Measurements from ENCODE around the gene DUOXA2.
"Not testable (repeated sequence)": the region's sequence is repeated elsewhere in the genome, so short reads cannot be mapped to it uniquely, and the experiment has no call there.

Gene DUOXA2

DNA sequence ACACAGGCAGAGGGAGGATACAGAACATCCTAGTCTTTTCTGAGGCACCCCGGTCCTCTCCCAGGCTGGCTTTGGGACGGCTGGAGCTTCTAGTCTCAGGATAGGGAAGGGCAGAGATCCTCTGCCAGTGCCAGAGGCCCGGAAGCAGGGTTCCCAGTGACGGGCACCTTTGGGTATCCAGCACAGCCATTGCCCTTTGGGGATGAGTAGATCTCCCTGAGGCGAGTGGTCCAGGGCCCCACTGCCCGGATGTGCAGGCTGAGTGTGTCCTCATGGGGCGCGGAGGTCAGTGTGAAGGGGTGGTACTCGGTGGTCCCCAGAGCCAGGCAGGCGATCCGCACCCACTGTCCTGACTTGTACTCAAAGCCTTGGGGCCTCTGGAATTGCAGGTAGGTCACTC lies 18.5 kb upstream of the DUOXA2 start:
- DNase-seq (ENCODE audit: low spot score), result no peak

DNA sequence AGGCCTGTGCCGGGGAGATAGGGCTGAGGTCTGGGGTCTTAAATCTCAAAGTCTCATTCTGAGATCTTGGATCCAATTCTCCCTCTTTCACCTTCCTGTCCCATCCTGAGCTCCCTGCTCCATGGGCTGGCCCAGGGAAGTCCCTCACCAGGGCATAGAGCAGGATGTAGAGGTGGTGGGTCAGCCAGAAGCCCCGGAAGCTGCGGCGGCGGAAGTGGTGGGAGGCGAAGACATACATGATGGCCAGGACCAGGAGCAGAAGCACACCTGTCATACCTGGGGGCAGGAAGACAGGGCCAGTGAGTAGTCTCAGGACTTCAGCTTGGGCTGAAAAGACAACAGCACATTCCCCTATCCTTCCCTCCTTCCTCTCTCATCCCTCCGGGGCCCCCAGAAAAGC lies 16.7 kb upstream of the DUOXA2 start:
- DNase-seq (ENCODE audit: low spot score), result no peak

DNA sequence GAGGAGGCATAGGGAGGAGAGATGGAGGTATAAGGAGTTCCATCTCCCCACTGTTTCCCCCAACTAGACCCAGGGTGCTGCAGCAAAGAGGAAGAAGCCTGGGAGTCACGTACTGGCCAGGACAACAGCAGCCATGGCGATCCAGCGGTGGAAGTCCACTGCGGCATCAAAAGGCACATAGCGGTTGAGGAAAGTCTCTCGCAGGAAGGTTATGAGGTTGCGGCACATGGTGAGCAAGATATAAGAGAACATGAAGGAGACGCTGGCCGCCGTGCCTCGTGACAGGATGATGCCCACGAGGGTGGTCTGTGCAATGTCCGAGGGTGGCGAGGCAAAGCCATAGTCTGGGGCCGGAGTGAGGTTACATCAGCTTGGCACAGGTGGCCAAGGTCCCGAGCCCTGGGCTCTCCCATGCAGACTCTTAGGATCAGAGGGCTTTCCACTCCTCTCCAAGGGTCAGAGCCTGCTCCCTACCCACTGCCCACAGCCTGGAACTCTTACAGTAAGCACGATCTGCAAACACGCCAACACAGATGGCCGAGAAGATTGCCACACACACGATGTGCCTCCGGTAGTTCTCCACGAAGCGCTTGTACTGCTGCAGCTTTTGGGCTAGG lies 14.5 kb upstream of the DUOXA2 start:
- DNase-seq (ENCODE audit: low spot score), result no peak

DNA sequence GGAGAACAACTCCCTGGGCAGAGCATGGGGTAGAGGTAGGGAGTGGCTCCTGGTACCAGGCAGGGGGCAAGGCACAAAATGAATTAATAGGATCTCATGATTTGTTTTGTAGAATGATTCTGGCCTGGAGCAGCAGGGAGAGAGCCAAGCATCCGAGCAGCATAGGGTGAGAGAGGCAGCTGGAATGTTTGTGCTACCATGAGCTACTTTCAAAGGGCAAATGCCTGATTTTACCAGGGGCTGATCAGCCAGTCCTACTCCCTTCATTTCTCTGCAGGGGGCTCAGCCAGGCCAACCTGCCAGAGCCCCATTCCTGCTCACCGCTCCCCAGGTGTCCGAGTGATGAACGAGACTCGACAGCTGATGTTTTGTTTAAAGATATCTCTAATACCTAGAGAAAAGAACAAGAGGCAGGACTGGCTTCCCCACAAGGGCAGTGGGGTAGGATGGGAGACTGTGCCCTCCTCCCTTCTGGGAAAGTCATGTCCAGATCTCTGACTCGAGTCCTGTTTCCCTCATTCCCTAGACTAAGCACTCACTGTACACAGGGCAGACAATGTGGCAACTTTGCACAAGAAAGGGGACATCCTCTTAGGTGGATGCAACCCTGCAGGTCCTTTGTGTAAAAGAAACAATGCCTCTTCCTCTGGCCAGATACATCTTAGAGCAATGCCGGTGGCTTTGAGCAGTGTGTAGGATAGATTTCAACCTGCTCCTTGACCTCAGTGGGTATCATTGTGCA lies 13.1 kb upstream of the DUOXA2 start:
- no peak for DNase-seq (ENCODE audit: low spot score)

DNA sequence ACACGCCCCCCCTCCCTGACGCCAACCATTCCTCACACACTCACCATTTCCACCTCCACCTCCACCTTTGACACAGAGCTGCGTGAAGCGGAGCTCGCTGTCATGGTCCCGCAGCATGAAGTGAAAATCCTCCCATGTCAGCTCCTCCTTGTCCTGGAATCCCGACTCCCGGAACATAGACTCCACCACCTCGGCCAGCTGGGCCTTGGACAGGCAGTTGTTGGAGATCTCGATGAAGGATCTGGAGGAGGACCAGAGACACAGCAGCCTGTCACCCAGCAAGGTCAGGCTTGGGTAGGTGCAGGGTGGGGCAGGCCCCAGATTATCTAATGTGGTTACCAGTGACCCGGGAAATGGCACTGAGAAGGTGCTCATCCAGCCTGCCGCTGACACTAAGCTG lies 12.4 kb upstream of the DUOXA2 start:
- DNase-seq (ENCODE audit: low spot score), result no peak

DNA sequence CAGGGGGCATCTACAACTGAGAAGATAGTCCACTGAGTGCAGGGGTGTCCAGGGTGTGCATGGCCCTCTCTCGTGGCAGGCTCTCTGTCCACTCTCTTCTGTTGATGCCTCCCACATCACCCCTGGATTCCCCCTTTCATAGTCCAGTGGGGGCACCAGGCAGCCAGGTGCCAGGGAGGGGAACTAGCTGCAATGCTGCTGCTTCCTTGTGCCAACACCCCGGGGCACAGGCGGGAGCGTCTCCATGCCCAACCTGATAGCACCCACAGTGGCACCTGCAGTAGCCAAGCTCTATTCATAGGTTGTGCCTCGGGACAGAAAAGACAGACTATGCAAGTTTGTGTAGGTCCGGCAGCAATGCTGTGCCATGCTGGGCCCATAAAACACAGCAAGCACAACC lies 11.9 kb upstream of the DUOXA2 start:
- no peak for DNase-seq (ENCODE audit: low spot score)

DNA sequence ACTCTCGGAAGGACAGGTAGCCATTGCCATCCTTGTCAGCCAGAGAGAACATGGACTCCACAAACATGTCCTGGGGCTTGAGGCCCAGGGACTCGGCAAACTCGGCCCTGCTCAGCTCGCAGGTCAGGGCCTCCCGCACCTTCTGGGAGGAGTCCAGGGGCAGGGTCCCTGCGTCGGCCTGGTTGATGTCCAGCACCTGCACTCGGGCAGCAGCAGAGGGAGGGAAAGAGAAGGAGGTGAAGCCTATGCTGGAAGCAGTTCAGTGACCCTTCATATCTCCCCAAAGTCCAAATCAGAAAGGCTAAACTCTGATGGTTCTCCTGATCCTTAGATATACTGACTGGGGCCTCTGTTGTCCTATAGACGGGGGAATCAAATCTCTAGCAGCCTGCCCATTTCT lies 10.0 kb upstream of the DUOXA2 start:
- not testable (repeated sequence) for DNase-seq (ENCODE audit: low spot score)

DNA sequence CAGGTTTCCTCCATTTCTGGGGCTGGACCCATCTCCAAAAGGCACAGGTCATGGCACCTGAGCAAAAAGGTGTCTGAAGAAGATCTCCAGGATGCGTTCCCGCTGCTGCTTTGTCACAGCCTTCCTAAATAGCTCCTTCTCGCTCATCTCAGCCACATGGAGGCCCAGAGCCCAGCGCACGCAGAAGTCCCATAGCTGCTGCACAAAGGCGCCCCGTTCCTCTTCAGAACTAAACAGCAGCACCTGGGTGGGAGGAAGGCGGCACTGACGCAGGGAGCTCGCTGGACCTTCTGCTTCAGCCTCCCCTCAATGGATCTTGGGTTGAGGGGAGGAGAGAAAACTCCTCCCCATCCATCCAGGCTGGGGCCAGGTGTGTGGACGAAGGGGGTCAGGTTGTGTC lies 8.5 kb upstream of the DUOXA2 start:
- no peak for DNase-seq (ENCODE audit: low spot score)

DNA sequence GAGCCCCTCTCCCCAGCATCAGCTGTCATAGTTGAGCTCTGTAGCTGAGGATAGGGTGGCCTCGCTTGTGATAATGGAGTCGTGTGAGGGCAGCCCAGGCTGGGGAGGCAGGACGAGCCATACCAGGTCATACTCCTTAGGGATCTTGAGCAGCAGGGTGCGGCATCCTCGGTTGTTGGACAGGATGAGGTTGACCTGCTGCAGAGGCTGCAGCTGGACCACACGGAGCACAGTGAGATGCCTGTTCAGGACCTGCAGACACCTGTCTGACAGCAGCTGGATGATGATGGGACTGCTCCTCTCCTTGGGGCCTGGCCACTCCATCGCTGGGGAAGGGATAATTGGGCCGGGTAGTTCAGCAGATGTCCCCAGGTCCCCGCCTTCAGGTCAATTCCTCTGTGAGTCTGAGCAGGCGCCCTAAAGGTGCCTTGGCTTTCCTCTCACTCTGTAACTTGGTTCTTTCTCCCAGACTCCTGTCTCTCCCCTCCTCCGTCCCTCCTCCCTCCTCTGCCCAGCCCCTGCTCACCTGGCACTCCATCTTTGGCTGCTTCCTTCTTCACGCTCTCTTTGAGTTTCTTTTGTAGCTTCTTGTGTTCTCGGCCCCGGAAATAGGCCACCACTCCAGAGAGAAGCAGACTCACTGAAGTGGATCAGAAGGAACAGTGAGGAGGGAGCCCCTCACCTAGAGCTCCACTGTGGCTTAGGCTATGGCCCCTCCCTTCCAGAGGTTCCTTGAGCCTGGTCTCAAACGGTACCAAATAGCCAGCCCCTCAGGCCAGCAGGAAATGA lies 7.9 kb upstream of the DUOXA2 start:
- no peak for DNase-seq (ENCODE audit: low spot score)

DNA sequence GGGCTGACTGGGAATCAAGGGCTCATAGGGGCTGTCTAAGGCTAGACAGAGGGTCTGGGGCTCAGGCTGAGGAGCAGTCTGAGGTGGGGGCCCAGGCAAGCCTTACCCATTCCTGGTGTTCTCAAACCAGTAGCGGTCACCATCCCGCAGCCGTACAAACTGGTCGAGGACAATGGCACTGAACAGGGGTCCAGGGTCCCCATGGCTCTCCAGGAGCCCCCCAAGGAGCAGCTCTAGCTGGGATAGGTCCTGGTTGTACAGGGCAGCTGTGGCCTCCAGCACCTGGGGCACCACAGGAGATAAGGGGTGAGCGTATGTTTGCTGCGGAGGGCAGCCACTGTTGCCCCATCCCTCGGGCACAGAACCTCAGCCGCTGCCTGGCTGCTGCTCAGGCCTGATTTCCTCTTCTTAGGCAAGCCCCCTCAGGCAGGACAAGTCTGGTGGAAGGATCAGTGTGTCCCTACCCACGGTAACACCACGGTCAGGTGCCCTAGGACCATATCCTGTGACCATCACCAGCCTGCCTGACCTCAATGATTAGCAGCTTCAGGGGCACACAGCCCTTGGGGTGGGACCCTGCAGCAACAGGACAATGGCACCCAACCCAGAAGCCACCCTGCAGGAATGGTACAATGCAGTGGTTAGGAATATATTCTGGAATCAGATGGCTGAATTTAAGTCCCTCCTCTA lies 6.0 kb upstream of the DUOXA2 start:
- DNase-seq (ENCODE audit: low spot score), result no peak

DNA sequence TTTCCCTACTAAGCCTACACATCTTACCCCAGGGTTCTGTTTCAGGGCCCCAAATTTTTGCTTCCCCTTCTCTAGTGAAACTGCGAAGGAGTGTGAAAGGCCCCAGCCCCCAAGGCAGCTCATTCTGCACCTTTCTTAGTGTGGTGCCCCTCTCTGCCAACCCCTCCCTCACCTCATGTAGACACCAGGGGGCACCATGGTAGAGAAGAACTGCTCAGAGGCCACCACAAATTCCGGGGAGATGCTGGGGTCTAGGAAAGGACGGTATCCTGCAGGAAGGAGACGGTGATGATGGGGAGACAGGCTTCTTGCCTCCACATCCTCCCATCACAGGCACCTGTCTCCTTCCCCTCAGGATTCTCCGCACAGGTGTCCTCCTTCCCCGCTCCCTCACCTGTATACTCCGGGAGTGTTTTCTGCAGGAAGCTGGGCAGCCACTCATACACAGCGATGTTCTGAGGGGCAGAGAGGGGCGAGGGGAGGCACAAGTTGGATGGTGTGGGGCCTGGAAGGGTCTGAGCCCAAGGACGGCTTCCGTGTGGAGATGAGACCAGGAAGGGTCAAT lies 3.8 kb upstream of the DUOXA2 start:
- DNase-seq (ENCODE audit: low spot score), result no peak

DNA sequence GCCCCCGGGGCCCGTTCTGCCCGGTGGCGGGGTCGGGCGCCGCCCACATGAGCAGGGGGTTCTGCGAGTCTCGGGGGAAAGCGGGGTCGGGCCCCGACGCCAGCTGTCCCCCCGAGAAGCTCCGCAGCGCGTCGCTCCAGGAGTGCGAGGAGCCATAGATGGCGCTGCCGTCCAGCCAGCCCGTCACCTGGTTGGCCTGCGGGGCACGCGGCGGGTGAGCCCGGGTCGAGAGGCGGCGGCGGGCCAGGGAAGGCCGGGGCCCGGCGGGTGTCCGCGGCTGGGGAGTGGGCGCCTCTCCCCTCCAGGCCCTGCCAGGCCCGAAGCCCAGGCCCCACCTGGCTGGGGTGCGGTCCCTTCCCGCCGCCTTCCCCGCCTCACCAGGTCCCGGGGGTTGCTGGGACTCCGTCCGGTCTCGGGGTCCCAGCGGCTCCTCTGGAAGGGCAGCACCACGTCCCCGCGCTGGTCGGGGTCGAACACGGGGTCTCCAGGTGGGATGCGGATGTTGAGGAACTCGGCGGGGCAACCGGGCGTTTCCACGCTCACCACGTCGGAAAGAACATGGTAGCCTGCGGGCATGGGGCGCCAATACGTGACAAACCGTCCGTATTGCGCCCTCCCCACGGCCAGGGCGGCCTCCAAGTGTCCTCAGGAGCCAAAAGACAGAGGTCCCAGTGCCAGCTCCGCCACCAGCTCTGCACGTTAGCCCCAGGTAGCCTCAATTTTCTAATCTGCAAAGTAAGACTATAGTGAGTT lies 2.6 kb upstream of the DUOXA2 start:
- no peak for DNase-seq (ENCODE audit: low spot score)

DNA sequence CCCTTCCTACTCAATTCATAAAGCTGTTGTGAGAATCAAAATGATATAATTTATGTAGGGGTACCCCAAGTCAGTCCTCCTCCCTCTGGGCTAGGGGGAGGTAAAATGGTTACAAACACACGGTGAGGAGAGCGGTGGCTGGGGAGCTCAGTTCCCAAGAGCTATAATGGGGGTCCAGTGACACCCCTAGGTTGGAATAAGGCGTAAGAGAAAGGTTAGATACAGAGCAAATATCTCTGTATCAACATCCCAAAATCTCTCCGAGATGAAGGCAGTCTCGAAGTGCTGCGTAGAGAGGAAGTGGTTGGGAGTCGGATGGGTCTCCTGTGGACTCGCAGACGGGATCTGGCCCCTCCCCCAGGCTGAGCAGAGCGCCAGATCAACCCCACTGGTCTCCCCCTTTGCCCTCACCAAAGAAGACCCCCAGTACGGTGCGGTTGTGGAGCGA lies 2.0 kb upstream of the DUOXA2 start:
- DNase-seq (ENCODE audit: low spot score), result no peak

DNA sequence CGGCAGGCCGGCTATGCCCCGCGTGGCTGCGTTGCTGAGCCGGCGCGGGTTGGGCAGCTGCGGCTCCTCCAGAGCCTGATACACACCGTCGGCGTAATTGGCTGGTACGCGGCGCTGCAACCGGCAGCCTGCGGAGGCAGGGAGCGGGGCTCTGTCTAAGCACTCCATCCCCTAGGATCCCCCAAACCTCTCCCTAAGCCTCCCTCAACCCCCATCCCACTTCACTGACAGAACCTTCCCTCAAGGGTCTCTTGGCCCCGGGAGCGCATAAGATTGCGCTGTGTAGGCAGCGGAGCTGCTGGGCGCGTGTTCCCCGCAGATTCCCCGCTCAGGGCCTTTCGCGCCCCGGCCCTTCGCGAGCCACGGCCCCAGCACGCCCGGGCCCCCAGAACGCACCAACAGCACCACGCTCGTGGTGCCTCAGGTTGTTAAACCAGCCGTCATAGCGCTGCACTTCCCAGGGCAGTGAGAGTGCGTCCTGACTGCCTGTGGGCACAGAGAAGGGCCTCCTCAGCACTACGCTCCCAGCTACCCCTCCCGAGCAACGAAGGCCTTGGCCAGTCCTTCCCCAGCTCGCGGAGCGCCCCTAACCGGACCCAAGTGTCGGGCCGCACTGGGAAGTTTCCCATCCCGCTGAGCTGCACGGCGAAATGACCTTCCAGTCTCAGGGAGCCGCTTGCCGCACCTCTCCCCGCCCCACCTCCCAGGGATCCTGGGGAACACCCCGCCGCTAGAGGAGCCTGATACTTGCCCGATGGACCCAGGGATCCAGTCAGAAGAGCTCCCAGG lies 1.3 kb upstream of the DUOXA2 start:
- no peak for DNase-seq (ENCODE audit: low spot score)

DNA sequence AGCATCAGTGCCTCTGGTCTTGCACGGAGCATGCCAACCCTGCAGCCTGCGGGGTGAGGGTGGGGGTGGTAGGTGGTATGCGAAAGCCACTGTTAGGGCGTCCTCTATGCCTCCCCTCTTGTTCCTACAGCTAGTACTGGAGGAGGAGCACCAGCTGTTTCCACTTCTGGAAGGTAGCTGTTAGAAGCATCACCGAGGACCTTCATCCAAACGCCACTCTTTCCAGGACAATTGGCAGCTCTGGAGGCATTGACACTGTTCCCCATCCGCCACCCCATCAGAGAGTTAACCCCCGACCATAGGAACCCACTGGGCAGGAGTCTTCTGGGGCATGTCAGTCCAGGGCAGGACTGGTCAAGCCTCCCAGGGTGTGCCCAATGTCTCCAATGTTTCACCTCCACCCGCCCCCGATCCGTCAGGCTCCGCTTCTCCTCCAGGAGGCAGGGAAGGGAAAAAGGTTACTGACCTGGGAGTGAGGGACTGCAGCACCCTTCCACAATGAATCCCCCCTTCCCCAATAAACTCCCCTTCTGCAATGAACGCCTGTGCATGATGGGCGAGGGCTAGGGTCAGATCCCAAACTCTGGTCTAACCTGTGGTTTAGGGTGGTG lies 641 bp upstream of the DUOXA2 start:
- DNase-seq (ENCODE audit: low spot score), result no peak

DNA sequence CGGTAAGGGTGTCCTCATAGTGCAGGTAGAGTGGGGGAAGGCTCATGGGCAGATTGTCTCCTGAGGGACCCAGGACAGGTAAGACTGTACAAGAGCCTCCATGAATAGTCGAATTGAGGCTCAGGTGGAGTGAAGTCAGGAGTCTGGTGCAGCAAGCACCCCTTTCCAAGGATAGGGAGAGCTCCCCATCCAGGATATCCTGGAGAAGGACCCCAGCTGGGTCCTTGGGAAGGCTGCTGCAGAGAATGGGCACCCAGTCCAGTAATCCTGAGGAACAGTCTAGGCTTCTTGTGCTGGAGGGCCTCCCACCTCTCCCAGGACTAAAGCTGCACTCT lies 592 bp downstream of the DUOXA2 start:
- DNase-seq (ENCODE audit: low spot score), result no peak

DNA sequence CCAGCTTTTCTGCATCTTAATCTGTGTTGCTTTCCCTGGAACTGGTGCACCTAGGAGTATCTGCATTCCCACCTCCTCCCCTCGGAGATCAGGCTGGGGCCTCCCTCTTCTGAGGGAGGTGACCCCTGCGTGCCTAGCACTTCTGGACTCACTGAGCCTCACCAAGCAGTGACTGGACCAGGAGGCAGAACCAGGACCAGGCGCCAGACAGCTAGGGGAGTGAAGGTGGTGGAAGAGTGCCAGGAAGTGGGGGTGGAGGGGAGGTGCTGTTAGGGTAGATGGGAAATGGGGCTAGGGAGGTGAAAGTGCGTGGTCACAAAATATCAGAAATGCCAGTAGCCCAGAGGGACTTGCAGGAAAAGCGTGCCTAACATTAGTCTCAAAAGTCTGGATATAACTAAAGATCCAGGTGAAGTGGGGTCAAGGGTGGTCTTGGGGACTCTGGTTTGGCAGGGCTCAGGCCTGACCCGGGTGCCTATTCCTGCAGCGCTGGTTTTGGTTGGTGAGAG lies 1.2 kb downstream of the DUOXA2 start:
- no peak for DNase-seq (ENCODE audit: low spot score)

DNA sequence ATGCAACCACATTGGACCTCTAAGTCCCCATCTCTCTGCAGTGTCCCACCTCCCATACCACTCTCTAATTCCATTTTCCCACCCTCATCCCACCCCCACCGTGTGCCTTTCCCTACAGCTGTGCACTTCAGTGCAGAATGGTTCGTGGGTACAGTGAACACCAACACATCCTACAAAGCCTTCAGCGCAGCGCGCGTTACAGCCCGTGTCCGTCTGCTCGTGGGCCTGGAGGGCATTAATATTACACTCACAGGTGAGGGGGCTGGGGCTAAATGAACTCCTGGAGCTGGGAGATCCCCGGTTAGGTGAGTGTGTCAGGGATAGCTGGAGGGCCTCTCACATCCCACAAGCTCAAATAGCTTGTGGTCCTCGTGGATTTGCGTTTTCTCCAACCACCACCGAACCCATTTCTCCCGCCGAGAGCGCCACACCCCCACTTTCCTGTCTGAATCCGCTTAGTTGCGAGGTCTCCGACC lies 1.9 kb downstream of the DUOXA2 start:
- DNase-seq (ENCODE audit: low spot score), result no peak

DNA sequence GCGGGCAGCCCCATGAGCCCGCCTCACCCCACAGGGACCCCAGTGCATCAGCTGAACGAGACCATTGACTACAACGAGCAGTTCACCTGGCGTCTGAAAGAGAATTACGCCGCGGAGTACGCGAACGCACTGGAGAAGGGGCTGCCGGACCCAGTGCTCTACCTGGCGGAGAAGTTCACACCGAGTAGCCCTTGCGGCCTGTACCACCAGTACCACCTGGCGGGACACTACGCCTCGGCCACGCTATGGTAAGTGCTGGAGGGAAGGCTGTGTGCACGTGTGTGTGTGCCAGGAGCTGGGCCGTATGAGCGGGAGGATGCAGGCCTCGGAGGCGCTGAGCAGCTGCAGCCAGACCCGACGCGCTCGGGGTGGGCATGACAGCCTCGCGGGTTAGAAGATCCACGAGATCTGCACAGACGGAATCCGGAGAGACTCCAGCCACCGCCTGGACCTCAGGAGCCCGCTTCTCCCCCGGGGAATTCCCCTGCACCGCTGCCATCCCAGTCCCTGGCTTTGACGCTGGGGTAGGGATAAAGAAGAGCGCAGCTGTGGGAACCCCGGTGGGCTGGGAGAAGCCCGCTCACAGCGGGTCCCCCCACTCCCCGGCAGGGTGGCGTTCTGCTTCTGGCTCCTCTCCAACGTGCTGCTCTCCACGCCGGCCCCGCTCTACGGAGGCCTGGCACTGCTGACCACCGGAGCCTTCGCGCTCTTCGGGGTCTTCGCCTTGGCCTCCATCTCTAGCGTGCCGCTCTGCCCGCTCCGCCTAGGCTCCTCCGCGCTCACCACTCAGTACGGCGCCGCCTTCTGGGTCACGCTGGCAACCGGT lies 2.6 kb downstream of the DUOXA2 start:
- DNase-seq (ENCODE audit: low spot score), result no peak
